IPS DF 4.7 (cell line): Measurements from ENCODE around the gene IL33.

Experiments used
- DNase-seq: peaks from one replicate; pipeline ENCODE4 v3.0.0-alpha.2; 2013; ENCODE audit warnings: low spot score; ENCODE audit errors: extremely low read depth

IL33 gene

DNA sequence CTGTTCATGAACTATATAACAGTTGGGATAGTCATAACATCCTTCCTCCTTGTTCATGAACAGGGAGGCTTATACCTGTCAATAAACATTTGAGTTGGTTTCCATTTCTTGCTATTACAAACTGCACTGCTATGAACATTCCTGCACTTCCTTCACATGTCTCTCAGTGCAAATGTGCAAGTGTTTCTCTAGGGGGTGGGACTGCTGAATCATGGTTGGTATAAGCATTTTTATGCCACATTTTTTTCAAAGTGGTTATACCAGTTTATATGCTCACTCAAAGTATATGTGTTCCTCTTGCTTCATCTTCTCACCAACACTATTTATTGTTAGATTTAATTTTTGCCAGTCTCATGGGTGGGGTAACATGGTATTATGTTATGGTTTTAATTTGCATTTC lies 86.8 kb downstream of the IL33 start:
- DNase-seq = no peak

DNA sequence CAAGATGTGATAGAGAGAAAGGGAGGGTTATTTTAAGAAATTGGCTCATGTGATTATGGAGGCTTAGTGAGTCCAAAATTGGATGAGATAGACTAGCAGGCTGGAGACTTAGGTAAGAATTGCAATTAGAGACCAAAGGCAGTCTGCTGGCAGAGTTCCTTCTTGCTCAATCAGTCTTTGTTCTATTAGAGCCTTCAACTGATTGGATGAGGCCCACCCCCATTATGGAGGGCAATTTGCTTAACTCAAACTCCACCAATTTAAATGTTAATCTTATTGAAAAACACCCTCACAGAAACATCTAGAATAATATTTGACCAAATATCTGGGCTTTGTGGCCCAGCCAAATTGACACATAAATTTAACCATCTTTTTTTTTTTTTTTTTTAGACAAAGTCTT lies 88.6 kb downstream of the IL33 start:
- no peak for DNase-seq

DNA sequence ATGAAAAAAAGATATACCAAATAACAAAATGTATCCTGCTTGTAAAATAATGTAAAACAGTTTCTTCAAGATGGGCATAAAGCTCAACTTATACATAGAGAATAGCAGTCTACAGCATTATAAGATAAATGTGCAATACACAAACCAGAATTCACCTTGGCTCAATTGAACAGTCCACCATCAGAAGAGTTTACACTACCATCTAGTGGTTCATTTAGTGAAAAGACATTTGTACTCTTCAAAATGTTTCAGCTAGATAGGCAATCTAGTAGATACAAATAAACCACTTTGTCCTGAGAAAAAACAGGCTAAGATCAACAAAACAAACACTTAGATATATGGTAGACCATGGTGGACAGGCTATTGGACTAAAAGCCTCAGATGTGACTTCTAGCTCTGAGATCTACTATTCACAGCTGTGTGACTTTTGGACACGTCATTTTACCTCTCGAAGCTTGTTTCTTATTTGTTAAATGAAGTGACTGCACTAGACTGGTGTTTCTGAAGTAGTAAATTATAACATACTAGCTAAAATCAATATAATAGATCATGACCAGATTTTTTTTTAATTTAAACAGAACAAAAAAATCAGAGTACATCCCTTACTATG lies 90.5 kb downstream of the IL33 start:
- peak; percentile 3 for DNase-seq
